GM12878 (cell line): ENCODE data around the gene RAB7B. TPM values are rescaled to one million over a fixed set of nuclear protein-coding genes. Genes with fewer than 3 reads are reported as not detected.

Experiments
- BCLAF1 ChIP-seq: fragments of 450-650 bp; IDR thresholded peaks from 2 replicates; pipeline ENCODE4 v1.6.1; 2017; ENCODE audit warnings: antibody characterized with exemption, mild to moderate bottlenecking, moderate library complexity
- BMI1 ChIP-seq: fragments of 450-650 bp; IDR thresholded peaks from 2 replicates; pipeline ENCODE4 v1.6.1; 2016; ENCODE audit warnings: mild to moderate bottlenecking, moderate library complexity, borderline replicate concordance
- CEBPB ChIP-seq, 2 experiments: fragments of 150-350 bp in 1 of 2; IDR thresholded peaks; 2 replicates each; pipeline ENCODE4 v1.6.1; 2012 to 2014; ENCODE audit warnings: low read depth in 2 of 2, low read length in 2 of 2, borderline replicate concordance in 1 of 2, inconsistent platforms in 1 of 2
- CHD4 ChIP-seq: fragments of 200-600 bp; sonication (generic); IDR thresholded peaks from 2 replicates; pipeline ENCODE4 v1.6.1; 2016; ENCODE audit warnings: mild to moderate bottlenecking
- NR2C1 ChIP-seq: fragments of 450-650 bp; IDR thresholded peaks from 2 replicates; pipeline ENCODE4 v1.6.1; 2017; ENCODE audit warnings: antibody characterized with exemption, mild to moderate bottlenecking, moderate library complexity
- NR2F1 ChIP-seq: fragments of 450-650 bp; conservative IDR thresholded peaks from 2 replicates; pipeline ENCODE4 v1.6.1; 2017; ENCODE audit warnings: mild to moderate bottlenecking
- PBX3 ChIP-seq: IDR thresholded peaks from 2 replicates; pipeline ENCODE4 v1.6.1; 2011; ENCODE audit warnings: mild to moderate bottlenecking, low read depth, low read length, moderate library complexity; ENCODE audit not compliant: insufficient replicate concordance
- SP1 ChIP-seq: IDR thresholded peaks from one replicate; pipeline ENCODE4 v1.6.1; 2011; ENCODE audit warnings: low read depth, low read length
- SPI1 ChIP-seq: IDR thresholded peaks from 2 replicates; pipeline ENCODE4 v1.6.1; 2011; ENCODE audit warnings: low read depth, mild to moderate bottlenecking, low read length, moderate library complexity, borderline replicate concordance; ENCODE audit not compliant: insufficient read depth
- TARDBP ChIP-seq: IDR thresholded peaks from 2 replicates; pipeline ENCODE4 v1.6.1; 2016; ENCODE audit warnings: borderline replicate concordance
- TBL1XR1 ChIP-seq: IDR thresholded peaks from 2 replicates; pipeline ENCODE4 v1.6.1; 2012; ENCODE audit warnings: low read depth, low read length, improper control_type of control experiment
- ZNF384 ChIP-seq: IDR thresholded peaks from 2 replicates; pipeline ENCODE4 v1.6.1; 2012; ENCODE audit warnings: low read depth, mild to moderate bottlenecking, low read length, improper control_type of control experiment, borderline replicate concordance
- polyA plus RNA-seq, 11 experiments: library from polyadenylated mRNA; depleted of rRNA in 4 of 11; unstranded in 6 of 11; stranded (reverse) in 5 of 11; fragments of >200 nt; fragmentation: Nextera tagmentation in 4 of 11; fragmentation: Illumina TruSeq in 1 of 11; extraction: Ambion mirVana in 4 of 11; extraction: Trizol in 1 of 11; gene quantifications; 1 replicate in 1 of 11; 2 replicates in 10 of 11; pipeline versions ENCODE4 v1.2.1 to v1.2.3, GENCODE V29; 2011 to 2016; ENCODE audit warnings: inconsistent platforms in 2 of 11, missing spikeins in 2 of 11, low read depth in 1 of 11
- total RNA-seq, 4 experiments: library from RNA; depleted of rRNA in 3 of 4; stranded (reverse); fragments of >200 nt in 3 of 4; fragmentation: Illumina TruSeq in 1 of 4; extraction: Trizol in 1 of 4; gene quantifications; 2 replicates each; pipeline versions ENCODE4 v1.2.1 to v1.2.3, GENCODE V29; 2013 to 2021
- TF ChIP-seq, protein P1 (sequence below): fragments of 450-650 bp; IDR thresholded peaks from 2 replicates; pipeline ENCODE4 v1.6.1; 2017; ENCODE audit warnings: mild to moderate bottlenecking, moderate library complexity

Gene RAB7B
- total and polyA plus RNA-seq, 10 of the 15 experiments (the other 5 are each of a cell fraction or from before 2014, with no cell fraction given) = 0.09 TPM; not detected in 9

GRCh38 chr1:205970486-205970885 is 32.7 kb downstream of the RAB7B start (continued):
- TF ChIP-seq PBX3 (no peak), SPI1 (no peak), SP1 (no peak), TBL1XR1 (no peak), TARDBP (no peak), CHD4 (no peak), BCLAF1 (no peak), ZNF384 (no peak), BMI1 (no peak), NR2C1 (no peak), CEBPB (IDR thresholded peaks at IDR 0.05; ENCODE audit: borderline replicate concordance in 1 of 2, low read depth in 2 of 2, low read length in 2 of 2) (no peak), NR2F1 (no peak)
- TF ChIP-seq, protein P1, sequence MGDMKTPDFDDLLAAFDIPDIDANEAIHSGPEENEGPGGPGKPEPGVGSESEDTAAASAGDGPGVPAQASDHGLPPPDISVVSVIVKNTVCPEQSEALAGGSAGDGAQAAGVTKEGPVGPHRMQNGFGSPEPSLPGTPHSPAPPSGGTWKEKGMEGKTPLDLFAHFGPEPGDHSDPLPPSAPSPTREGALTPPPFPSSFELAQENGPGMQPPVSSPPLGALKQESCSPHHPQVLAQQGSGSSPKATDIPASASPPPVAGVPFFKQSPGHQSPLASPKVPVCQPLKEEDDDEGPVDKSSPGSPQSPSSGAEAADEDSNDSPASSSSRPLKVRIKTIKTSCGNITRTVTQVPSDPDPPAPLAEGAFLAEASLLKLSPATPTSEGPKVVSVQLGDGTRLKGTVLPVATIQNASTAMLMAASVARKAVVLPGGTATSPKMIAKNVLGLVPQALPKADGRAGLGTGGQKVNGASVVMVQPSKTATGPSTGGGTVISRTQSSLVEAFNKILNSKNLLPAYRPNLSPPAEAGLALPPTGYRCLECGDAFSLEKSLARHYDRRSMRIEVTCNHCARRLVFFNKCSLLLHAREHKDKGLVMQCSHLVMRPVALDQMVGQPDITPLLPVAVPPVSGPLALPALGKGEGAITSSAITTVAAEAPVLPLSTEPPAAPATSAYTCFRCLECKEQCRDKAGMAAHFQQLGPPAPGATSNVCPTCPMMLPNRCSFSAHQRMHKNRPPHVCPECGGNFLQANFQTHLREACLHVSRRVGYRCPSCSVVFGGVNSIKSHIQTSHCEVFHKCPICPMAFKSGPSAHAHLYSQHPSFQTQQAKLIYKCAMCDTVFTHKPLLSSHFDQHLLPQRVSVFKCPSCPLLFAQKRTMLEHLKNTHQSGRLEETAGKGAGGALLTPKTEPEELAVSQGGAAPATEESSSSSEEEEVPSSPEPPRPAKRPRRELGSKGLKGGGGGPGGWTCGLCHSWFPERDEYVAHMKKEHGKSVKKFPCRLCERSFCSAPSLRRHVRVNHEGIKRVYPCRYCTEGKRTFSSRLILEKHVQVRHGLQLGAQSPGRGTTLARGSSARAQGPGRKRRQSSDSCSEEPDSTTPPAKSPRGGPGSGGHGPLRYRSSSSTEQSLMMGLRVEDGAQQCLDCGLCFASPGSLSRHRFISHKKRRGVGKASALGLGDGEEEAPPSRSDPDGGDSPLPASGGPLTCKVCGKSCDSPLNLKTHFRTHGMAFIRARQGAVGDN = no peak
